H54 (cell line): ENCODE measurements around the gene CD180.
A peak's percentile ranks its signal among the peaks of the same experiment; 100 is the strongest.

Experiments used
- DNase-seq: peaks from one replicate; pipeline ENCODE4 v3.0.0; 2011; ENCODE audit warnings: low spot score, mixed read lengths; ENCODE audit not compliant: insufficient read length
- FAIRE-seq: peaks from 3 replicates; lab custom pipeline; 2011; peaks lifted over from hg19 to GRCh38; lab: Jason Lieb, UNC
- POLR2A ChIP-seq: IDR thresholded peaks from 2 replicates; pipeline ENCODE4 v1.6.1; 2011; ENCODE audit warnings: low read depth, mild to moderate bottlenecking, low read length

CD180 gene

GRCh38 chr5:67196537-67197059 lies at the start of gene CD180:
TSS of gene CD180 (minus strand) at chr5:67196799. CDS start at chr5:67196641, 158 bp downstream.
- TF ChIP-seq POLR2A: no peak
- DNase-seq: no peak
- no peak for FAIRE-seq

GRCh38 chr5:67246108-67246507 lies 49.5 kb upstream of the CD180 start:
- DNase-seq: no peak
- peak; percentile 6 for FAIRE-seq
- no peak for TF ChIP-seq POLR2A

GRCh38 chr5:67245259-67245846 lies 48.8 kb upstream of the CD180 start:
- no peak for TF ChIP-seq POLR2A
- DNase-seq (no peak), FAIRE-seq (no peak)

- FAIRE-seq (no peak), DNase-seq (no peak)
- TF ChIP-seq POLR2A: no peak
These were observed 47.8 kb upstream of the CD180 start for GRCh38 chr5:67244345-67244793.

- TF ChIP-seq POLR2A: no peak
- DNase-seq: no peak
- FAIRE-seq: no peak
These were observed 47.3 kb upstream of the CD180 start for GRCh38 chr5:67243944-67244343.

- no peak for TF ChIP-seq POLR2A
- no peak for DNase-seq
- FAIRE-seq: no peak
These were observed 46.8 kb upstream of the CD180 start for GRCh38 chr5:67243349-67243748.

GRCh38 chr5:67241326-67241725 lies 44.7 kb upstream of the CD180 start:
- FAIRE-seq (no peak), DNase-seq (no peak)

GRCh38 chr5:67240846-67241245 lies 44.2 kb upstream of the CD180 start:
- FAIRE-seq (no peak), DNase-seq (no peak)
- TF ChIP-seq POLR2A: no peak

More at GRCh38 chr5:67241326-67241725, 44.7 kb upstream of the CD180 start:
- TF ChIP-seq POLR2A: no peak

GRCh38 chr5:67240065-67240464 lies 43.5 kb upstream of the CD180 start:
- DNase-seq (no peak), FAIRE-seq (no peak)
- TF ChIP-seq POLR2A: no peak

- no peak for TF ChIP-seq POLR2A
- FAIRE-seq: no peak
These were observed 41.6 kb upstream of the CD180 start for GRCh38 chr5:67238191-67238590.

GRCh38 chr5:67235399-67236110 lies 39.0 kb upstream of the CD180 start:
- no peak for DNase-seq
- TF ChIP-seq POLR2A: no peak
- FAIRE-seq: no peak

More at GRCh38 chr5:67238191-67238590, 41.6 kb upstream of the CD180 start:
- no peak for DNase-seq

GRCh38 chr5:67234671-67235176 lies 38.1 kb upstream of the CD180 start:
- no peak for DNase-seq
- FAIRE-seq: no peak
- TF ChIP-seq POLR2A: no peak

- TF ChIP-seq POLR2A: no peak
- DNase-seq (no peak), FAIRE-seq (no peak)
These were observed 36.5 kb upstream of the CD180 start for GRCh38 chr5:67233075-67233474.

- no peak for FAIRE-seq
- no peak for DNase-seq
- TF ChIP-seq POLR2A: no peak
These were observed 26.6 kb upstream of the CD180 start for GRCh38 chr5:67223211-67223610.
